Testis (tissue), 3 donors: Measurements from ENCODE around the gene CTDSPL. TPM values are rescaled to one million over a fixed set of nuclear protein-coding genes. Genes with fewer than 3 reads are reported as not detected.

Source experiments
- DNase-seq: peaks from one replicate; pipeline ENCODE4 v3.0.0-alpha.2; 2019
- H3K27ac ChIP-seq, 2 donors: fragments of 200-600 bp; sonication (generic); one replicate each; pipeline ENCODE4 v1.5.1; 2019
- H3K27me3 ChIP-seq: fragments of 200-600 bp; sonication (generic); one replicate; pipeline ENCODE4 v1.5.1; 2019
- H3K36me3 ChIP-seq: fragments of 200-600 bp; sonication (generic); one replicate; pipeline ENCODE4 v1.5.1; 2017; ENCODE audit warnings: low read depth; ENCODE audit errors: missing control alignments
- H3K4me1 ChIP-seq: fragments of 200-600 bp; sonication (generic); one replicate; pipeline ENCODE4 v1.5.1; 2019
- H3K4me3 ChIP-seq, 2 donors: fragments of 200-600 bp; sonication (generic); one replicate each; pipeline ENCODE4 v1.5.1; 2017 to 2019
- H3K9me3 ChIP-seq: fragments of 200-600 bp; sonication (generic); one replicate; pipeline ENCODE4 v1.5.1; 2017
- CTCF ChIP-seq, 3 experiments: fragments of 450-650 bp in 2 of 3; fragments of 200-600 bp in 1 of 3; sonication (generic) in 1 of 3; IDR thresholded peaks; one replicate each; pipeline ENCODE4 v1.5.1; 2016 to 2019; ENCODE audit warnings: antibody characterized with exemption in 3 of 3, mild to moderate bottlenecking in 2 of 3, moderate library complexity in 1 of 3
- POLR2A ChIP-seq: fragments of 450-650 bp; IDR thresholded peaks from one replicate; pipeline ENCODE4 v1.6.1; 2017; ENCODE audit warnings: antibody characterized with exemption, mild to moderate bottlenecking, moderate library complexity
- WGBS, 2 donors: methylation state at CpG; one replicate each; pipeline ENCODE4 v1.1.5; 2018; 5-methylcytosine and 5-hydroxymethylcytosine counted together
- intact Hi-C: fragments of 100-400 bp; cut with DNase I; formaldehyde crosslinking; loops from one replicate; pipeline ENCODE4 v1.15.1; 2023; ENCODE audit warnings: low total_unique reads
- polyA plus RNA-seq: library from polyadenylated mRNA; stranded (reverse); fragments of 350-450 nt; fragmentation: Illumina TruSeq; extraction: RNeasy Lipid Tissue Mini Kit (QIAGEN cat#74804); gene quantifications from one replicate; pipeline ENCODE4 v1.2.3, GENCODE V29; 2014; ENCODE audit warnings: low read depth, low replicate concordance; ENCODE audit not compliant: insufficient read depth
- total RNA-seq, 2 donors: library from RNA; depleted of rRNA; stranded (reverse); fragments of >200 nt; gene quantifications; one replicate each; pipeline ENCODE4 v1.2.3, GENCODE V29; 2016

CTDSPL gene
- total and polyA plus RNA-seq, 3 donors from 2014 or later, result 24.4 to 43.0 (median 32.4) TPM

GRCh38 chr3:38016847-38017444, 155.3 kb downstream of the CTDSPL start:
- DNase-seq, result no peak

GRCh38 chr3:38017445-38018295, 156.0 kb downstream of the CTDSPL start:
- 66 to 86% methylated on average over 1 to 9 of the region's 9 CpGs for WGBS, 2 donors
- no peaks in the 10 kb centered on the region for H3K27me3 ChIP-seq
- H3K9me3 ChIP-seq, result no peaks in the 10 kb centered on the region
- TF ChIP-seq POLR2A (no peak), CTCF (IDR thresholded peaks at IDR 0.05) (no peak)
- no peaks in the 10 kb centered on the region for H3K36me3 ChIP-seq
- H3K4me1 ChIP-seq, result peaks cover 15% of the 10 kb centered on the region
- DNase-seq, result peak; percentile 54
- H3K4me3 ChIP-seq, result no peak overlapping the region
- intact Hi-C loops, result no loop called here
- H3K27ac ChIP-seq, result no peak overlapping the region

More at GRCh38 chr3:38016847-38017444, 155.3 kb downstream of the CTDSPL start:
- Histone ChIP-seq H3K36me3 (no peaks in the 10 kb centered on the region), H3K27ac (no peak overlapping the region), H3K4me1 (peaks cover 15% of the 10 kb centered on the region), H3K27me3 (no peaks in the 10 kb centered on the region), H3K4me3 (no peak overlapping the region), H3K9me3 (no peaks in the 10 kb centered on the region)
- TF ChIP-seq POLR2A, result no peak
- WGBS, 2 donors, result 65 to 94% methylated on average over 5 to 6 of the region's 6 CpGs
- intact Hi-C loops, result no loop called here

- Histone ChIP-seq H3K36me3 (no peaks in the 10 kb centered on the region), H3K4me3 (no peak overlapping the region), H3K9me3 (no peaks in the 10 kb centered on the region), H3K27me3 (no peaks in the 10 kb centered on the region), H3K4me1 (peaks cover 15% of the 10 kb centered on the region), H3K27ac (peak overlapping the region in 1 of 2 donors; percentile 36)
- intact Hi-C loops, result no loop called here
- TF ChIP-seq POLR2A (no peak), CTCF (IDR thresholded peaks at IDR 0.05) (no peak)
- DNase-seq, result no peak
- WGBS, 2 donors, result 71 to 80% methylated on average over 11 to 13 of the region's 13 CpGs
These were observed 156.9 kb downstream of the CTDSPL start for GRCh38 chr3:38018296-38019266.

- Histone ChIP-seq H3K9me3 (no peaks in the 10 kb centered on the region), H3K27ac (peak overlapping the region in 1 of 2 donors; percentile 45), H3K27me3 (no peaks in the 10 kb centered on the region), H3K4me1 (peaks cover 15% of the 10 kb centered on the region), H3K4me3 (no peak overlapping the region), H3K36me3 (no peaks in the 10 kb centered on the region)
- DNase-seq, result no peak
- WGBS, 2 donors, result 66 to 77% methylated on average over 10 of the region's 10 CpGs
- no peak for TF ChIP-seq CTCF (IDR thresholded peaks at IDR 0.05)
- no peak for TF ChIP-seq POLR2A
- intact Hi-C loops, result no loop called here
These were observed 158.1 kb downstream of the CTDSPL start for GRCh38 chr3:38019658-38020341.
